ENCODE results near the gene C19orf67. TPM values are rescaled to one million over a fixed set of nuclear protein-coding genes. Genes with fewer than 3 reads are reported as not detected.

The C19orf67 gene
- total and polyA plus RNA-seq, 2 donors (not counting 1 experiment from before 2014, with no cell fraction given) = 1.2 TPM; not detected in 1

GRCh38 chr19:14088634-14089411 lies 3.2 kb upstream of the C19orf67 start:
- H3K4me2 ChIP-seq (replicated peaks; ENCODE audit: low read depth, low read length, poor library complexity, severe bottlenecking) = peak overlapping the region; percentile 85
- H3K27me3 ChIP-seq (replicated peaks in 1 of 4; ENCODE audit: control extremely low read depth in 1 of 4, control insufficient read depth in 3 of 4, insufficient read depth in 4 of 4, low read length in 3 of 4) = no peaks in the 10 kb centered on the region
- H3K4me3 ChIP-seq (ENCODE audit: control extremely low read depth in 1 of 5, extremely low read depth in 1 of 5, insufficient read depth in 1 of 5, low read depth in 2 of 5, low read length in 4 of 5) = peak overlapping the region in 1 of 5 experiments; percentile 53
- no peaks in the 10 kb centered on the region for H3K36me3 ChIP-seq (replicated peaks in 1 of 2; ENCODE audit: control extremely low read depth in 1 of 2, control insufficient read depth in 1 of 2, extremely low read depth in 1 of 2, insufficient read depth in 2 of 2, low read length in 1 of 2)
- ChIA-PET POLR2A (interaction anchor here (0.6 kb wide), 1 partner anchor 268 kb away, joined by 8 read pairs; no protein-coding TSS in a partner anchor), CTCF (interaction anchor here (1.4 to 1.8 kb wide), 3 partner anchors 15 to 48 kb away, joined by 3 to 7 read pairs (median 6); partner anchors contain the start of gene ASF1B)
- TF ChIP-seq CTCF (IDR thresholded peaks at IDR 0.05) (no peak), EZH2 (IDR thresholded peaks at IDR 0.05; ENCODE audit: borderline replicate concordance, insufficient read depth, low read depth, low read length, poor library complexity, severe bottlenecking) (no peak)
- peaks cover 2 to 8% (median 7%) of the 10 kb centered on the region in 3 donors for H3K9me3 ChIP-seq (ENCODE audit: control extremely low read depth in 1 of 3, control insufficient read depth in 2 of 3, insufficient read depth in 1 of 3, low read length in 2 of 3)
- DNase-seq = no peak
- Mint-ChIP-seq H3K27ac (peak overlapping the region; percentile 92), H3K4me1 (peaks cover 15% of the 10 kb centered on the region), H3K9me3 (ENCODE audit: insufficient read depth) (peaks cover 6% of the 10 kb centered on the region), H3K4me3 (peak overlapping the region; percentile 89), H3K27me3 (no peaks in the 10 kb centered on the region)
- no peak for ATAC-seq (ENCODE audit: low read depth)
- WGBS (ENCODE audit: insufficient coverage) = 96% methylated on average over 27 of the region's 30 CpGs
- no peaks in the 10 kb centered on the region for H3K79me2 ChIP-seq (ENCODE audit: control insufficient read depth, insufficient read depth, low read length)
- no peak overlapping the region for H2AFZ ChIP-seq (ENCODE audit: insufficient read depth, low read depth, low read length, poor library complexity, severe bottlenecking)
- peaks cover 11% of the 10 kb centered on the region for H4K20me1 ChIP-seq (ENCODE audit: control insufficient read depth, insufficient read depth, low read length, poor library complexity, severe bottlenecking)
- peaks cover 11 to 18% of the 10 kb centered on the region in 2 donors for H3K4me1 ChIP-seq (ENCODE audit: control insufficient read depth in 2 of 2, insufficient read depth in 2 of 2, low read length in 2 of 2)
- intact Hi-C loops (cut with micrococcal nuclease) = no loop called here
- no peak overlapping the region for H3K9ac ChIP-seq (ENCODE audit: low read length)
- no peak overlapping the region for H3K27ac ChIP-seq (ENCODE audit: low read length in 2 of 2)

DNA sequence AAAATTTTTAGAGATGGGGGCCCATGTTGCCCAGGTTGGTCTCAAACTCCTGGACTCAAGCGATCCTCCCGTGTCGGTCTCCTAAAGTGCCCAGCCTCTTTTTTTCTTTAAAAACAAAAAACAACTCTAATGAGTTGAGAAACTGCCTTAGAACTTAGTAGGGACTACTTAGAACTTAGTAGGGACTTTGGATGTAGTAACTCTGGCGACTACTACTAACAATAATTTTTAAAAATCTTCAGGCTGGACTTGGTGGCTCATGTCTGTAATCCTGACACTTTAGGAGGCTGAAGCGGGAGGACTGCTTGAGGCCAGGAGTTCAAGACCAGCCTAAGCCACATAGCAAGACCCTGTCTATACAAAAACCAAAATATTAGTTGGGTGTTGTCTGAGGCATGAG lies 515 bp upstream of the C19orf67 start:
- Histone ChIP-seq H3K4me3 (ENCODE audit: control extremely low read depth in 1 of 5, extremely low read depth in 1 of 5, insufficient read depth in 1 of 5, low read depth in 2 of 5, low read length in 4 of 5) (no peak overlapping the region), H3K27me3 (replicated peaks in 1 of 4; ENCODE audit: control extremely low read depth in 1 of 4, control insufficient read depth in 3 of 4, insufficient read depth in 4 of 4, low read length in 3 of 4) (no peaks in the 10 kb centered on the region), H3K27ac (ENCODE audit: low read length in 2 of 2) (no peak overlapping the region), H3K4me2 (replicated peaks; ENCODE audit: low read depth, low read length, poor library complexity, severe bottlenecking) (no peak overlapping the region), H3K4me1 (ENCODE audit: control insufficient read depth in 2 of 2, insufficient read depth in 2 of 2, low read length in 2 of 2) (peaks cover 13 to 16% of the 10 kb centered on the region in 2 donors), H3K9me3 (ENCODE audit: control extremely low read depth in 1 of 3, control insufficient read depth in 2 of 3, insufficient read depth in 1 of 3, low read length in 2 of 3) (no peaks in the 10 kb centered on the region), H4K20me1 (ENCODE audit: control insufficient read depth, insufficient read depth, low read length, poor library complexity, severe bottlenecking) (peaks cover 11% of the 10 kb centered on the region), H3K9ac (ENCODE audit: low read length) (no peak overlapping the region), H3K36me3 (replicated peaks in 1 of 2; ENCODE audit: control extremely low read depth in 1 of 2, control insufficient read depth in 1 of 2, extremely low read depth in 1 of 2, insufficient read depth in 2 of 2, low read length in 1 of 2) (no peaks in the 10 kb centered on the region), H2AFZ (ENCODE audit: insufficient read depth, low read depth, low read length, poor library complexity, severe bottlenecking) (no peak overlapping the region), H3K79me2 (ENCODE audit: control insufficient read depth, insufficient read depth, low read length) (peaks cover 4% of the 10 kb centered on the region)
- CTCF ChIA-PET = no interaction called here
- WGBS (ENCODE audit: insufficient coverage) = 100% methylated on average over 1 of the region's 5 CpGs
- POLR2A ChIA-PET = no interaction called here
- intact Hi-C loops (cut with micrococcal nuclease) = no loop called here
- ATAC-seq (ENCODE audit: low read depth) = no peak
- H3K27me3 Mint-ChIP-seq = no peaks in the 10 kb centered on the region
- H3K4me3 Mint-ChIP-seq = no peak overlapping the region
- H3K27ac Mint-ChIP-seq = no peak overlapping the region
- DNase-seq = no peak
- TF ChIP-seq EZH2 (IDR thresholded peaks at IDR 0.05; ENCODE audit: borderline replicate concordance, insufficient read depth, low read depth, low read length, poor library complexity, severe bottlenecking) (no peak), CTCF (IDR thresholded peaks at IDR 0.05) (no peak)
- H3K4me1 Mint-ChIP-seq = peaks cover 13% of the 10 kb centered on the region
- no peaks in the 10 kb centered on the region for H3K9me3 Mint-ChIP-seq (ENCODE audit: insufficient read depth)

All from B cell (primary cell).